ENCODE data around the gene PRKCE.

The PRKCE gene

GRCh38 chr2:45768208-45768607 is 116.7 kb downstream of the PRKCE start:
- no peak overlapping the region for H3K4me3 ChIP-seq (ENCODE audit: low read length)

GRCh38 chr2:45769056-45769455 is 117.6 kb downstream of the PRKCE start:
- H3K4me3 ChIP-seq (ENCODE audit: low read length), result no peak overlapping the region
- no peak for TF ChIP-seq ZNF274 (IDR thresholded peaks at IDR 0.05; ENCODE audit: low read depth, low read length)

More at GRCh38 chr2:45768208-45768607, 116.7 kb downstream of the PRKCE start:
- TF ChIP-seq ZNF274 (IDR thresholded peaks at IDR 0.05; ENCODE audit: low read depth, low read length), result no peak

GRCh38 chr2:45769854-45770576 is 118.5 kb downstream of the PRKCE start:
- TF ChIP-seq ZNF274 (IDR thresholded peaks at IDR 0.05; ENCODE audit: low read depth, low read length), result no peak
- H3K4me3 ChIP-seq (ENCODE audit: low read length), result no peak overlapping the region

DNA sequence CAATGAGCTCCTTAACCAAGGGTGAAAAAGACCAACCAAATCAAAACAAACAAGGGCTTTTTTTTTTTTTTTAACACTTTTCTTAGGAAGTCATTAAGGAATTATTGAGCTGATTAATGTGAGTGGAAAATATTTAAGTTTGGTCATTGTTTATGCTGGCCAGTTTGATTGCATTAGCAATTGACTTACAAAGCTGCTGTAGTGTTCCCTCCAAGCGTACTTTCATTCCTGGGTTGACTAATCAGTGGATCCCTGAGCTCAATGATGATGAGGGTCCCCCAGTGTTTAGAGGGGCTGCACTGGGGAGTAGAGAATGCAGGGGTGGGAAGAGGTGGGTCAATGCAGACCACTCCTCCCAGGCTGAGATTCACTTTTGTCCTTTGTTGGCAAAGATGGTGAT is 119.3 kb downstream of the PRKCE start:
- TF ChIP-seq ZNF274 (IDR thresholded peaks at IDR 0.05; ENCODE audit: low read depth, low read length), result no peak
- no peak overlapping the region for H3K4me3 ChIP-seq (ENCODE audit: low read length)

DNA sequence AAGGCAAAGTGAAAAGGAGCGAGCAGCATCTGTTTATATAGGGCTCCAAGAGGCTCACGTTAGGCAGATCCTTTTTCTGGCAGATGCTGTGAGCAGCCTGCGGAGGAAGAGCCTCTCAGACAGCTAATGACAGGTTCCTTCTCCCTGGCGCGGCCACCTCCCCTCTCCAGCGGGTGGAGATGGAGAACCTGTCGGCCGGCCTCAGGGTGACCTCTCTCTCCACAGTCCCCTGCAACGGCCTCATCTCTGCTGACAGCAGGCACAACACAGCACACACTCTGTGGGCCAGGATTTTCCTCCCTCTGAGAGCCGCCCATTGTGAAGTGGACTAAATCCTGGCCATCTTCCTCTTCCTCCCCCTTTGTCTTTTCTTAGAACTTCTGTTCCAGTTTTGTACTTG is 119.8 kb downstream of the PRKCE start:
- no peak for TF ChIP-seq ZNF274 (IDR thresholded peaks at IDR 0.05; ENCODE audit: low read depth, low read length)
- no peak overlapping the region for H3K4me3 ChIP-seq (ENCODE audit: low read length)

- no peak for TF ChIP-seq ZNF274 (IDR thresholded peaks at IDR 0.05; ENCODE audit: low read depth, low read length)
- H3K4me3 ChIP-seq (ENCODE audit: low read length), result no peak overlapping the region
Observed at GRCh38 chr2:45772038-45772437, 120.6 kb downstream of the PRKCE start.

GRCh38 chr2:45773909-45774308 is 122.4 kb downstream of the PRKCE start:
- no peak for TF ChIP-seq ZNF274 (IDR thresholded peaks at IDR 0.05; ENCODE audit: low read depth, low read length)
- no peak overlapping the region for H3K4me3 ChIP-seq (ENCODE audit: low read length)

DNA sequence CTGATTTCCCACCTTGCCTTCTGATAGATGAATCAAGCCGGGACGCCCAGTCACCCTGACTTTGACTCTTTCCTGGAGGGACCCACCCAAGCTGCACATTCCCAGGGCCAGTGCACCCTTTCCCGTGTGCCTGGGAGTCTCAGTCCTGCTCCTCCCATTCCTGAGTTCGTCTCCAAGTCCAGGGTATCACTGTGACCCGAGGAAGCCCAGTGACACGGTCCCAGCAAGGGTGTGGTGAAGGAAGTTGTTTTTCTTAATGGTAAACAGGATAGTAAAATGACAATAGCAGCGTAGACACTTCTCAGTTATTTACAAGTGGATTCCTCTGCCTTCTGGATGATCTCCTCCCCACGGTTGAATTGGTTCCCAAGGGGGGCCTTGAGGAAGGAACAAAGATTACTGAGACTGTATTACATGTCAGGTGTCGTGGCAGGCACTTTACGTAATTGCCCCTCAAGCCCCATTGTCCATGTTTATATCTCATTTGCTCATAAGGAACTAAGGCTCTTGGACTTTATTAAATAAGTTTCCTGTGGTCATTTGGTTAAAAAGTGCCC is 123.3 kb downstream of the PRKCE start:
- no peak for TF ChIP-seq ZNF274 (IDR thresholded peaks at IDR 0.05; ENCODE audit: low read depth, low read length)
- H3K4me3 ChIP-seq (ENCODE audit: low read length), result no peak overlapping the region

DNA sequence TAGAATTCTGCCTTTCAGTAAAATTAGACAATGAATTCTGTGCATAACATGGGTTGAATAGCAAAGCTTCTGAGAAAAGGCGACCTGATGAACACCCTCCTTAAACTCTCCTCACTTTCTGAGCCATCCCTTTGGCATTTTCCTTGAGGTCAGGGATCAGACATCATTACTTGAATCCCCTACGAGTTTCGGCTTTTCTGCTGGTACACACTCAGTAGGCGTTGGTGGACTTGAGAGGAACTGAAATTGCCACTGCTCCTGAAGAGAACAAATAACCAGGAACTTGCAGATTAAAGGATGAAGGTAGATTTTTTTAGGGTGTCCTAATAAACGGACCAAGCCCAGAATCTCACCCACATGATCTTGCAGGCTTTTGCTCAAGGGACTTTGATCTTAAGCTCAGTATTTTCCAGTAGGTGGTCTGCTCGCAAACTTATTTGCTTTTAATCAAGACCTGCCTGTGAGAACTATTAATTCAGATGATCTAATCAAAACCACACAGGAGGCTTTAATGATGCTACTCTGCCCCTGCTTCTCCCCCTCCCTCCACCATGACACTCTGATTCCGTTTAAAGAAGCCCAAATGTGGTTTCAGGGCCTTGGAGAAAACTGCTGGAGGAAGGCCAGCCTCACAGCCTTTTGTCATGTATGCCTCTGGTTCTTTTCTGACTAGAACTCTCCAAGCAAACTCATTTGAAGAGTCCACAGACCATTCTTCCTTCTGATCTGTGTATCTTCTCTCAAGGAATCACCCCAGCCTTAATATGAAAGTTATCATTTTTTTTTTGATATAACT is 124.9 kb downstream of the PRKCE start:
- no peak overlapping the region for H3K4me3 ChIP-seq (ENCODE audit: low read length)
- no peak for TF ChIP-seq ZNF274 (IDR thresholded peaks at IDR 0.05; ENCODE audit: low read depth, low read length)

GRCh38 chr2:45777996-45778719 is 126.7 kb downstream of the PRKCE start:
- H3K4me3 ChIP-seq (ENCODE audit: low read length), result no peak overlapping the region
- TF ChIP-seq ZNF274 (IDR thresholded peaks at IDR 0.05; ENCODE audit: low read depth, low read length), result no peak

- no peak for TF ChIP-seq ZNF274 (IDR thresholded peaks at IDR 0.05; ENCODE audit: low read depth, low read length)
- H3K4me3 ChIP-seq (ENCODE audit: low read length), result no peak overlapping the region
Observed at GRCh38 chr2:45778720-45779171, 127.3 kb downstream of the PRKCE start.

DNA sequence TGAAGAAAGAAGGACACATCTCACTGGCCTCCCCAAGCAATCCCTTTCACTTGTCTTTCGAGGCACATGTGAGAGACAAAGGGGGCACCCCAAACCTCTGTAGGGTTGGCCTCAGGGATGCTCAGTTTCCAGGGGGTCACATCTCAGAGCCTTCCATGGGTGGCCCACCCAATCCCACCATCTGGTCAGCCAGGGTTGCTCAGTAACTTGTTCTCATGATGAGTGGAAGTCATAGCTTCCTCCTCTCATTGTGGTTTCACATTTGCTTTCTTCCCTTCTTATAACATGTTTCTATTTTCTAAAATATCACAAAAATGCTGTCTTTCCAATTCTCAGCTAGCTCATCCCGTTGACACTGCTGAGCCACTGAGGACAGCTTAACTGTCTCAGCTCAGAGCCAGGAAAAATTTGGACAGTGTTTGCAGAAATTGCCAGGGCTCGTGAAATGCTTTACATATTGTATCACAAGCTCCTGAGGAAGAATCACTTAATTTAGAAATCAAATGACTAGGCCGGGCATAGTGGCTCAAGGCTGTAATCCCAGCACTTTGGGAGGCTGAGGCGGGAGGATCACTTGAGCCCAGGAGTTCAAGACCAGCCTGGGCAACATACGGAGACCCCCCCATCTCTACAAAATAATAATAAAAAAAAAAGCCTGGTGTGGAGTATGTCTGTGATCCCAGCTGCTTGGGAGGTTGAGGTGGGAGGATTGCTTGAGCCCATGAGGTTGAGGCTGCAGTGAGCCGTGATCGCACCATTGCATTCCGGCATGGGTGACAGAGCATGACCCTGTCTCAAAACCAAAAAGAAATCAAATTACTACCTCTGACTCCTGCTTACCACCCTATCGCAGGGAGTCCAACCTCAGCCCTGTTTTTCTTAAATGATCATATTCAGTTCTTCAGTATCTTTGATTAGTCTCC is 129.3 kb downstream of the PRKCE start:
- H3K4me3 ChIP-seq (ENCODE audit: low read length), result no peak overlapping the region

GRCh38 chr2:45781464-45781811 is 130.0 kb downstream of the PRKCE start:
- H3K4me3 ChIP-seq (ENCODE audit: low read length), result no peak overlapping the region
- TF ChIP-seq ZNF274 (IDR thresholded peaks at IDR 0.05; ENCODE audit: low read depth, low read length), result no peak

More for the DNA sequence above, 129.3 kb downstream of the PRKCE start:
- no peak for TF ChIP-seq ZNF274 (IDR thresholded peaks at IDR 0.05; ENCODE audit: low read depth, low read length)

Data from GM08714 (cell line).